LNCAP (cell line): ENCODE measurements around the gene MTHFR.
A peak's percentile ranks its signal among the peaks of the same experiment; 100 is the strongest.

Experiments
- CTCF ChIP-seq: fragments of 450-650 bp; IDR thresholded peaks from 2 replicates; pipeline ENCODE4 v1.5.1; 2017; ENCODE audit warnings: mild to moderate bottlenecking

The MTHFR gene

DNA sequence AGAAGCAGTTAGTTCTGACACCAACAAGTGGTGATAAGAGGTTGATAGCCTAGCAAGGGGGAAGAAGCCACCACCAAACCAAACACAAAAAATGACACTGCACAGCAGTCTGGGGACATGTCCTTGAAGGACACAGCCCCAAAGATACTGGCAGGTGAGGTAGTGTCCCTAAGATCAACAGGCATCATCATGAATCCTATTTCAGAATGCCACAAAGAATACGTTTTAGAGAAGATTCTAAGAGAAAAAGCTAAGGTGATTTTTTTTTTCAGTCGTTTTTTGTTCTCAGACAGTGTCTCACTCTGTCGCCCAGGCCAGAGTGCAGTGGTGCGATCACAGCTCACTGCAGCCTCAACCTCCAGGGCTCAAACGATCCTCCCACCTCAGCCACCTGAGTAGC is 19.6 kb downstream of the MTHFR start:
- TF ChIP-seq CTCF = no peak

GRCh38 chr1:11784993-11785769 is 20.6 kb downstream of the MTHFR start:
- peak; percentile 97 for TF ChIP-seq CTCF

- TF ChIP-seq CTCF = no peak
These were observed 21.3 kb downstream of the MTHFR start for GRCh38 chr1:11784256-11784992.

- no peak for TF ChIP-seq CTCF
These were observed 22.2 kb downstream of the MTHFR start for GRCh38 chr1:11783556-11783955.

DNA sequence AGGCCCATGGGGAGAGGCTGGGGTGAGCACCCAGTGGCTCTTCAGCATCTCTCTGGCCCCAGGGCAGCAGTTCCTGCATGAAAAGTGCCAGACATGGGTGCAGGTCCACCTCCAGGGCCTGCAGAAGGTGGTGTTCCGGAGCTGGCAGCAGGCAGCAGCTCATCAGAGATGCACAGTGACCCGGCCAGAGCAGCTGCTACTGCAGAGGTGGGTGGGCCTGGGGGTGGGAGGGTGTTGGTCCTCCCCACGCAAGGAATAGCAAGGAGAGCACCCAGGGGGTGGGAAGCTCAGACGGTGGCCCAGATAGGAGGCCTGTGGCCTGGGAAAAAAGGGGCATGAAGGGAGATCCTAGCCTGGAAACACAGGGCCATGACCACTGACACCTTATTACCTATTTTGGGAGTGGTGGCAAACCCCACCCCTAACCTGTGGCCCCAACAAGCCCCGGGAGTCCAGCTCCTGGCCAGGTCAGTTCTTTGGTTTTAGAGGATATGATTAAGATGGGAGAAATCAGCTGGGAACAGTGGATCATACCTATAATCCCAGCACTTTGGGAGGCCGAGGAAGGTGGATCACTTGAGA is 23.5 kb downstream of the MTHFR start:
- no peak for TF ChIP-seq CTCF

DNA sequence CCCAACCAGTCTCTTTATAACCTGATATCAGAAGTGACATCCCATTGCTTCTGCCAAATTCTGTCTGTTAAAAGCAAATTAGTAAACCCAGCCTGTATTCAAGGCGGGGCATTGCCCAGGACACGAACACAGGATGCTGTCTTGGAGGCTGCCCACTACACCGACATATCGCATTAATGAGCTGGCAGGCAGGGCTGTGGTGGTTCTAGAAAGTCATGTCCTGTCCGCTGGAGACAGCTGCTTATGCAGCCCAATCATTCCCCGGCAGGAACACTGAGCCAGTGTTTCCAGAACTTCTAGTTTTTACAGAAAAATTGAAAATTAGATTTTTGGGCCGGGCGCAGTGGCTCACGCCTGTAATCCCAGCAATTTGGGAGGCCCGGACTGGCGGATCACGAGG is 24.5 kb downstream of the MTHFR start:
- TF ChIP-seq CTCF = no peak

GRCh38 chr1:11780380-11781147 is 25.2 kb downstream of the MTHFR start:
- no peak for TF ChIP-seq CTCF
